HepG2 (cell line): Measurements from ENCODE around the gene INO80B. TPM values are rescaled to one million over a fixed set of nuclear protein-coding genes. Genes with fewer than 3 reads are reported as not detected.

Source experiments
- DNMT1 ChIP-seq: sonication (generic); formaldehyde crosslinking; IDR thresholded peaks from 2 replicates; pipeline ENCODE4 v1.5.1; 2020; ENCODE audit warnings: mild to moderate bottlenecking, missing genetic modification reagents
- EHMT2 ChIP-seq: fragments of 200-600 bp; sonication (generic); IDR thresholded peaks from 2 replicates; pipeline ENCODE4 v1.7.0; 2017; ENCODE audit warnings: antibody characterized with exemption, low read depth, low read length, borderline replicate concordance
- KDM2A ChIP-seq: sonication (generic); formaldehyde crosslinking; IDR thresholded peaks from 2 replicates; pipeline ENCODE4 v1.4.0; 2020; ENCODE audit warnings: low read depth, missing genetic modification reagents, borderline replicate concordance
- KIAA2018 ChIP-seq: sonication (generic); formaldehyde crosslinking; IDR thresholded peaks from 2 replicates; pipeline ENCODE4 v1.5.0; 2020; ENCODE audit warnings: mild to moderate bottlenecking, missing genetic modification reagents, borderline replicate concordance
- LRRFIP1 ChIP-seq: sonication (generic); formaldehyde crosslinking; conservative IDR thresholded peaks from 2 replicates; pipeline ENCODE4 v1.4.0; 2020; ENCODE audit warnings: missing genetic modification reagents
- MEF2D ChIP-seq: sonication (generic); formaldehyde crosslinking; IDR thresholded peaks from 2 replicates; pipeline ENCODE4 v1.5.1; 2020; ENCODE audit warnings: mild to moderate bottlenecking, missing genetic modification reagents
- NKX3-1 ChIP-seq: sonication (generic); formaldehyde crosslinking; IDR thresholded peaks from 2 replicates; pipeline ENCODE4 v1.5.0; 2020; ENCODE audit warnings: missing genetic modification reagents
- POLR2G ChIP-seq: fragments of 200-400 bp; formaldehyde crosslinking; IDR thresholded peaks from 2 replicates; pipeline ENCODE4 v1.6.1; 2018; ENCODE audit warnings: mild to moderate bottlenecking, low read depth, low read length, moderate library complexity
- STAG1 ChIP-seq: sonication (generic); formaldehyde crosslinking; IDR thresholded peaks from 2 replicates; pipeline ENCODE4 v1.4.0; 2020; ENCODE audit warnings: missing genetic modification reagents
- ZHX1 ChIP-seq: sonication (generic); formaldehyde crosslinking; IDR thresholded peaks from 2 replicates; pipeline ENCODE4 v1.8.1; 2022; ENCODE audit warnings: low read depth, mild to moderate bottlenecking, missing genetic modification reagents
- ZNF331 ChIP-seq: sonication (generic); formaldehyde crosslinking; IDR thresholded peaks from 2 replicates; pipeline ENCODE4 v1.4.0; 2020; ENCODE audit warnings: missing genetic modification reagents
- ZNF776 ChIP-seq: sonication (generic); formaldehyde crosslinking; IDR thresholded peaks from 2 replicates; pipeline ENCODE4 v1.4.0; 2020; ENCODE audit warnings: mild to moderate bottlenecking, missing genetic modification reagents
- ZNF816 ChIP-seq: sonication (generic); formaldehyde crosslinking; IDR thresholded peaks from 2 replicates; pipeline ENCODE4 v1.8.0; 2022; ENCODE audit warnings: missing genetic modification reagents, mild to moderate bottlenecking, borderline replicate concordance
- ZNF883 ChIP-seq: sonication (generic); formaldehyde crosslinking; IDR thresholded peaks from 2 replicates; pipeline ENCODE4 v1.5.1; 2020; ENCODE audit warnings: mild to moderate bottlenecking, missing genetic modification reagents; ENCODE audit errors: not compliant biosample characterization
- polyA plus RNA-seq, 8 experiments: library from polyadenylated mRNA; depleted of rRNA in 3 of 8; stranded (reverse) in 7 of 8; unstranded in 1 of 8; fragments of >200 nt; fragmentation: Illumina TruSeq in 4 of 8; extraction: Trizol in 4 of 8; gene quantifications; 2 replicates each; pipeline versions ENCODE4 v1.2.1 to v1.2.3, GENCODE V29; 2011 to 2016; ENCODE audit warnings: low read depth in 4 of 8, missing spikeins in 1 of 8, mixed read lengths in 1 of 8; ENCODE audit not compliant: insufficient read depth in 1 of 8
- total RNA-seq, 5 experiments: library from RNA; depleted of rRNA; stranded (reverse); fragments of >200 nt; fragmentation: Illumina TruSeq; extraction: Trizol; gene quantifications; 2 replicates each; pipeline ENCODE4 v1.2.3, GENCODE V29; 2016; ENCODE audit warnings: low read depth in 1 of 5

INO80B gene
- total and polyA plus RNA-seq, 2 of the 13 experiments (the other 11 are each of a cell fraction or from before 2014, with no cell fraction given): 6.2 to 14.5 TPM

- peak; percentile 43; the same call in 1 of the 2 replicates for TF ChIP-seq ZHX1 (CRISPR knock-in tag)
- peak; percentile 20; the same call in 1 of the 2 replicates for TF ChIP-seq KDM2A (CRISPR knock-in tag)
- TF ChIP-seq ZNF883 (CRISPR knock-in tag): peak; percentile 39
- TF ChIP-seq POLR2G: 0 out of 2 replicates have a peak, but pooled peaks have one; percentile 19
- TF ChIP-seq NKX3-1 (CRISPR knock-in tag): 0 out of 2 replicates have a peak, but pooled peaks have one; percentile 21
- no peak for TF ChIP-seq EHMT2
- no peak for TF ChIP-seq KIAA2018 (CRISPR knock-in tag)
- no peak for TF ChIP-seq LRRFIP1 (CRISPR knock-in tag)
- TF ChIP-seq DNMT1 (CRISPR knock-in tag): no peak
- no peak for TF ChIP-seq ZNF816 (CRISPR knock-in tag)
- no peak for TF ChIP-seq ZNF331 (CRISPR knock-in tag)
- TF ChIP-seq MEF2D (CRISPR knock-in tag): no peak
- TF ChIP-seq ZNF776: peak; percentile 40; the same call in 1 of the 2 replicates
- TF ChIP-seq STAG1: peak; percentile 58
Measured at GRCh38 chr2:74461187-74462053, 6.5 kb downstream of the INO80B start (continued).
